GM12878 (cell line): Measurements from ENCODE around the gene NTM. TPM values are rescaled to one million over a fixed set of nuclear protein-coding genes. Genes with fewer than 3 reads are reported as not detected.

Experiments used
- ATAC-seq: fragments of 200-7000 bp; cut with Tn5 transposase; 3 replicates; pipeline ENCODE4 v1.9.1; 2020; ENCODE audit warnings: mild to moderate bottlenecking, moderate library complexity
- BruUV-seq: library from RNA; stranded (reverse); fragments of 400-500 nt; replicated peaks from 2 replicates; lab custom pipeline; 2021; lab: Mats Ljungman, UMichigan
- CTCF ChIA-PET: fragments of 300-600 bp; sonication (Branson Sonifier 250); formaldehyde crosslinking; extraction: SDS; loops from one replicate; lab custom pipeline; 2021; ENCODE audit warnings: inconsistent platforms; lab: Yijun Ruan, JAX
- POLR2A ChIA-PET: fragments of 350-600 bp; formaldehyde crosslinking; extraction: SDS; loops from one replicate; lab custom pipeline; 2021; ENCODE audit warnings: inconsistent platforms; lab: Charles Lee
- RAD21 ChIA-PET: fragments of 300-600 bp; sonication (Branson Sonifier 250); formaldehyde crosslinking; loops from one replicate; lab custom pipeline; 2023; ENCODE audit warnings: antibody characterized with exemption; ENCODE audit not compliant: unreplicated experiment; lab: Charles Lee
- SMC1A ChIA-PET: fragments of 300-600 bp; sonication (Branson Sonifier 250); formaldehyde crosslinking; loops from one replicate; lab custom pipeline; 2023; ENCODE audit not compliant: unreplicated experiment, uncharacterized antibody; lab: Charles Lee
- DNase-seq: peaks from one replicate; pipeline ENCODE4 v3.0.0-alpha.2; 2011; ENCODE audit warnings: low read depth, low spot score
- FAIRE-seq: peaks from 3 replicates; lab custom pipeline; 2011; peaks lifted over from hg19 to GRCh38; lab: Jason Lieb, UNC
- H2AFZ ChIP-seq: 2 replicates; pipeline ENCODE4 v1.6.0; 2011; ENCODE audit warnings: low read depth, low read length, control low read depth; ENCODE audit not compliant: control insufficient read depth
- H3K27ac ChIP-seq: 2 replicates; pipeline ENCODE4 v1.5.1; 2011; ENCODE audit warnings: control low read depth; ENCODE audit not compliant: control insufficient read depth, insufficient read depth
- H3K27me3 ChIP-seq, 2 experiments: replicated peaks in 1 of 2; 2 replicates each; pipeline versions ENCODE4 v1.6.0 to v1.6.1; 2011; ENCODE audit warnings: low read length in 1 of 2; ENCODE audit not compliant: control insufficient read depth in 2 of 2, insufficient read depth in 2 of 2
- H3K36me3 ChIP-seq, 2 experiments: 2 replicates each; pipeline ENCODE4 v1.5.1; 2011; ENCODE audit warnings: low read length in 1 of 2; ENCODE audit not compliant: control insufficient read depth in 2 of 2, insufficient read depth in 2 of 2
- H3K4me1 ChIP-seq: 2 replicates; pipeline ENCODE4 v1.6.1; 2011; ENCODE audit warnings: mild to moderate bottlenecking, low read length, moderate library complexity, mixed read lengths; ENCODE audit not compliant: control insufficient read depth, insufficient read depth
- H3K4me2 ChIP-seq: 2 replicates; pipeline ENCODE4 v1.6.0; 2011; ENCODE audit warnings: control low read depth; ENCODE audit not compliant: control insufficient read depth, insufficient read depth
- H3K4me3 ChIP-seq: fragments of 200-600 bp; sonication (generic); 2 replicates; pipeline ENCODE4 v1.5.1; 2016
- H3K79me2 ChIP-seq: 2 replicates; pipeline ENCODE4 v1.6.0; 2011; ENCODE audit warnings: low read length; ENCODE audit not compliant: control insufficient read depth, insufficient read depth
- H3K9ac ChIP-seq: 2 replicates; pipeline ENCODE4 v1.8.0; 2011; ENCODE audit warnings: low read length, control low read depth, mixed read lengths; ENCODE audit not compliant: control insufficient read depth, insufficient read depth
- H3K9me3 ChIP-seq: replicated peaks from 3 replicates; pipeline ENCODE4 v1.5.1; 2011; ENCODE audit warnings: mild to moderate bottlenecking, low read length; ENCODE audit not compliant: control insufficient read depth, insufficient read depth
- H4K20me1 ChIP-seq: 2 replicates; pipeline ENCODE4 v1.6.0; 2011; ENCODE audit not compliant: control insufficient read depth, insufficient read depth
- ATF2 ChIP-seq: IDR thresholded peaks from 2 replicates; pipeline ENCODE4 v1.6.1; 2012; ENCODE audit warnings: low read length, inconsistent platforms
- EED ChIP-seq: sonication (generic); IDR thresholded peaks from 2 replicates; pipeline ENCODE4 v1.6.1; 2016; ENCODE audit warnings: antibody characterized with exemption, low read depth
- MXI1 ChIP-seq: fragments of 150-350 bp; IDR thresholded peaks from 2 replicates; pipeline ENCODE4 v1.6.1; 2011; ENCODE audit warnings: low read depth, mild to moderate bottlenecking, inconsistent platforms, low read length, improper control_type of control experiment
- POLR2AphosphoS2 ChIP-seq: IDR thresholded peaks from 2 replicates; pipeline ENCODE4 v1.6.1; 2011; ENCODE audit warnings: low read depth, mild to moderate bottlenecking, low read length, improper control_type of control experiment, moderate library complexity
- RAD51 ChIP-seq: fragments of 450-650 bp; IDR thresholded peaks from 2 replicates; pipeline ENCODE4 v1.6.1; 2016; ENCODE audit warnings: moderate library complexity, mild to moderate bottlenecking, inconsistent platforms
- REST ChIP-seq: IDR thresholded peaks from 2 replicates; pipeline ENCODE4 v1.6.1; 2012; ENCODE audit warnings: mild to moderate bottlenecking, low read depth, low read length
- STAT3 ChIP-seq: IDR thresholded peaks from 2 replicates; pipeline ENCODE4 v1.6.1; 2011; ENCODE audit warnings: low read depth, low read length, improper control_type of control experiment
- ZZZ3 ChIP-seq: IDR thresholded peaks from 2 replicates; pipeline ENCODE4 v1.6.1; 2011; ENCODE audit warnings: low read depth; ENCODE audit not compliant: control insufficient read depth, insufficient read length
- WGBS: methylation state at CpG from one replicate; pipeline ENCODE4 v1.1.6; 2016; ENCODE audit warnings: low lambda C conversion rate; ENCODE audit not compliant: insufficient replicate concordance, insufficient coverage; ENCODE audit errors: missing lambda C conversion rate; 5-methylcytosine and 5-hydroxymethylcytosine counted together
- in situ Hi-C: fragments of 300-500 bp; cut with MboI; formaldehyde crosslinking; loops from 9 replicates; pipeline ENCODE4 v1.14.3; 2018; ENCODE audit warnings: mixed read lengths
- intact Hi-C: fragments of 100-400 bp; cut with micrococcal nuclease; formaldehyde crosslinking; loops from one replicate; pipeline ENCODE4 v1.14.2; 2022; ENCODE audit not compliant: unreplicated experiment
- polyA plus RNA-seq, 11 experiments: library from polyadenylated mRNA; depleted of rRNA in 4 of 11; unstranded in 6 of 11; stranded (reverse) in 5 of 11; fragments of >200 nt; fragmentation: Nextera tagmentation in 4 of 11; fragmentation: Illumina TruSeq in 1 of 11; extraction: Ambion mirVana in 4 of 11; extraction: Trizol in 1 of 11; gene quantifications; 1 replicate in 1 of 11; 2 replicates in 10 of 11; pipeline versions ENCODE4 v1.2.1 to v1.2.3, GENCODE V29; 2011 to 2016; ENCODE audit warnings: inconsistent platforms in 2 of 11, missing spikeins in 2 of 11, low read depth in 1 of 11
- total RNA-seq, 4 experiments: library from RNA; depleted of rRNA in 3 of 4; stranded (reverse); fragments of >200 nt in 3 of 4; fragmentation: Illumina TruSeq in 1 of 4; extraction: Trizol in 1 of 4; gene quantifications; 2 replicates each; pipeline versions ENCODE4 v1.2.1 to v1.2.3, GENCODE V29; 2013 to 2021

The NTM gene
- total and polyA plus RNA-seq, 10 of the 15 experiments (the other 5 are each of a cell fraction or from before 2014, with no cell fraction given): not detected

- 11% methylated on average over 5 of the region's 5 CpGs for WGBS
- no peak for ATAC-seq
- ChIA-PET RAD21 (no interaction called here), POLR2A (interaction anchor here (0.7 kb wide), 1 partner anchor 74 kb away, joined by 4 read pairs; no protein-coding TSS in a partner anchor), CTCF (no interaction called here), SMC1A (no interaction called here)
- H3K4me1 ChIP-seq: no peaks in the 10 kb centered on the region
- H3K4me2 ChIP-seq: no peak overlapping the region
- H2AFZ ChIP-seq: no peak overlapping the region
- no TSS peak for BruUV-seq
- no peaks in the 10 kb centered on the region for H4K20me1 ChIP-seq
- intact Hi-C loops: no loop called here
- in situ Hi-C loops: no loop called here
- peaks cover 3 to 10% of the 10 kb centered on the region in 2 experiments; a peak in 3 of 4 replicates for H3K27me3 ChIP-seq
- no peak overlapping the region for H3K27ac ChIP-seq
- FAIRE-seq: no peak
- no peaks in the 10 kb centered on the region for H3K36me3 ChIP-seq
- TF ChIP-seq POLR2AphosphoS2 (no peak), ATF2 (no peak), EED (no peak), ZZZ3 (no peak), STAT3 (no peak), RAD51 (no peak), REST (no peak), MXI1 (no peak)
- no peaks in the 10 kb centered on the region for H3K79me2 ChIP-seq
- no peak for DNase-seq
- H3K4me3 ChIP-seq: no peak overlapping the region
- H3K9me3 ChIP-seq: no peaks in the 10 kb centered on the region
- H3K9ac ChIP-seq: no peak overlapping the region
These were observed 95.3 kb downstream of the NTM start for GRCh38 chr11:131465746-131466145.
